Fibroblast of lung (primary cell): ENCODE results near the gene C1orf141.

Source experiments
- EZH2 ChIP-seq: IDR thresholded peaks from 2 replicates; pipeline ENCODE4 v1.5.1; 2012; ENCODE audit warnings: low read length, control low read depth, mild to moderate bottlenecking; ENCODE audit errors: missing control alignments
- TF ChIP-seq, protein P1 (sequence below), 2 donors: IDR thresholded peaks in 1 of 2; conservative IDR thresholded peaks in 1 of 2; 1 replicate in 1 of 2; 2 replicates in 1 of 2; pipeline ENCODE4 v1.5.1; 2011 to 2012; ENCODE audit warnings: low read length in 2 of 2, control low read depth in 1 of 2, inconsistent platforms in 1 of 2, low read depth in 1 of 2, mild to moderate bottlenecking in 1 of 2

DNA sequence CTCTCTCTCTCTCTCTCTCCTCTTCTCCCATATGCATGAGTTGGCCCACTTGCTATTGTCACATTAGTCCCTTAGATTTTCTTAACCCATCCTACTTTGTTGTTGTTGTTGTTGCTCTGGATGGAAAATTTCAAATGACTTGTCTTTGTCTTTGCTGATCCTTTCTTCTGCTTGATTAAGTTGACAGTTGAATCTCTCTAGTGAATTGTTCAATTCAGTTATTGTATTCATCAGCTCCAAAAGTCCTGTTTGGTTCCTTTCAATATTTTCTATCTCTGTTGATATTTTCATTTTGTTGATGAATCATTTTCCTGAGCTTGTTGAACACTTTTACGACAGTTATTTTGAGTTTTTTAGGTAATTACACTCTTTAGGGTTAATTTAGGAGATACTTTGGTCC lies 62.0 kb downstream of the C1orf141 start:
- TF ChIP-seq EZH2, result no peak
- TF ChIP-seq, protein P1, sequence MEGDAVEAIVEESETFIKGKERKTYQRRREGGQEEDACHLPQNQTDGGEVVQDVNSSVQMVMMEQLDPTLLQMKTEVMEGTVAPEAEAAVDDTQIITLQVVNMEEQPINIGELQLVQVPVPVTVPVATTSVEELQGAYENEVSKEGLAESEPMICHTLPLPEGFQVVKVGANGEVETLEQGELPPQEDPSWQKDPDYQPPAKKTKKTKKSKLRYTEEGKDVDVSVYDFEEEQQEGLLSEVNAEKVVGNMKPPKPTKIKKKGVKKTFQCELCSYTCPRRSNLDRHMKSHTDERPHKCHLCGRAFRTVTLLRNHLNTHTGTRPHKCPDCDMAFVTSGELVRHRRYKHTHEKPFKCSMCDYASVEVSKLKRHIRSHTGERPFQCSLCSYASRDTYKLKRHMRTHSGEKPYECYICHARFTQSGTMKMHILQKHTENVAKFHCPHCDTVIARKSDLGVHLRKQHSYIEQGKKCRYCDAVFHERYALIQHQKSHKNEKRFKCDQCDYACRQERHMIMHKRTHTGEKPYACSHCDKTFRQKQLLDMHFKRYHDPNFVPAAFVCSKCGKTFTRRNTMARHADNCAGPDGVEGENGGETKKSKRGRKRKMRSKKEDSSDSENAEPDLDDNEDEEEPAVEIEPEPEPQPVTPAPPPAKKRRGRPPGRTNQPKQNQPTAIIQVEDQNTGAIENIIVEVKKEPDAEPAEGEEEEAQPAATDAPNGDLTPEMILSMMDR (conservative IDR thresholded peaks at IDR 0.05 in 1 of 2, IDR thresholded peaks at IDR 0.05 in 1 of 2; ENCODE audit: low read depth in 1 of 2, low read length in 2 of 2), result no peak
